GM10847 (cell line): ENCODE results near the gene MPST.

ENCODE experiments used
- POLR2A ChIP-seq: IDR thresholded peaks from 2 replicates; pipeline ENCODE4 v1.6.1; 2011; ENCODE audit not compliant: insufficient read length; ENCODE audit errors: extremely low read depth

The MPST gene

DNA sequence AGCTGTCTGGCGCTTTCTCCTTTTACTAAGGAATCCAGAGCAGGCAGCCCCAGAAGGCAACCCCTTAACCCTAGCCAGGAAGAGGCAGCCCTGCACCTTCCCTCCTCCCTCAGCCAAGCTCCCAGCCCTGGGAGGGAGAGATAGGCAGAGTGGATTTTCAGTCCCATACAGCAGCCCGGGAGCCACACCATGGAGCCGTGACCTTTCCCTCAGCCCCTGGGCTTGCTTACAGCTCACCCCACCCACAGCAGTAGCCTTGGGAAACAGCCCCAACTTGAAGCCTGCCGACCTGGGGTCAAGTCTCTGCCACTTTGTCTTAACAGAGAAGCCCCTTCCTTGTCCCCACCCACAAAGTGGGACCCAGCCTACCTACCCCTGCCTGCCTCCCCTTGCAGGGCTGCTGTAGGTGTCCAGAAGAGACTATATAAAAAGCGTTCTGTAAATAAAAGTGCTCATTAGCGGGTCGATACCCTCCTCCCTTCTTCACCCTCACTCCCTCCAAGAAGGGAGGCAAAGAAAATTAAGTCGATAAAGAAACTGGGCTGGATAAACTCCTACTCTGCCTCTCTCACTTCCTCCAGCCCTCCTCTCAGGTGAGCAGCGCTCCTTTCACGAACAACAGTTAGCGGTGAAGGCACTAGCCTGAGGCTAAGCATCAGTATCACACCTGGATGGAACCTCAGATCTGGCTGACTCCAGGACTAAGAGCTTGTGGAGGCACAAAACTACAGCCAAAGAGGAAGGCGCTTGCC is 4.5 kb upstream of the MPST start:
- no peak for TF ChIP-seq POLR2A

- no peak for TF ChIP-seq POLR2A
Observed at GRCh38 chr22:37015587-37015878, 4.0 kb upstream of the MPST start.

- TF ChIP-seq POLR2A: no peak
Observed at GRCh38 chr22:37016134-37016910, 3.2 kb upstream of the MPST start.

GRCh38 chr22:37017356-37017755 is 2.2 kb upstream of the MPST start:
- no peak for TF ChIP-seq POLR2A

DNA sequence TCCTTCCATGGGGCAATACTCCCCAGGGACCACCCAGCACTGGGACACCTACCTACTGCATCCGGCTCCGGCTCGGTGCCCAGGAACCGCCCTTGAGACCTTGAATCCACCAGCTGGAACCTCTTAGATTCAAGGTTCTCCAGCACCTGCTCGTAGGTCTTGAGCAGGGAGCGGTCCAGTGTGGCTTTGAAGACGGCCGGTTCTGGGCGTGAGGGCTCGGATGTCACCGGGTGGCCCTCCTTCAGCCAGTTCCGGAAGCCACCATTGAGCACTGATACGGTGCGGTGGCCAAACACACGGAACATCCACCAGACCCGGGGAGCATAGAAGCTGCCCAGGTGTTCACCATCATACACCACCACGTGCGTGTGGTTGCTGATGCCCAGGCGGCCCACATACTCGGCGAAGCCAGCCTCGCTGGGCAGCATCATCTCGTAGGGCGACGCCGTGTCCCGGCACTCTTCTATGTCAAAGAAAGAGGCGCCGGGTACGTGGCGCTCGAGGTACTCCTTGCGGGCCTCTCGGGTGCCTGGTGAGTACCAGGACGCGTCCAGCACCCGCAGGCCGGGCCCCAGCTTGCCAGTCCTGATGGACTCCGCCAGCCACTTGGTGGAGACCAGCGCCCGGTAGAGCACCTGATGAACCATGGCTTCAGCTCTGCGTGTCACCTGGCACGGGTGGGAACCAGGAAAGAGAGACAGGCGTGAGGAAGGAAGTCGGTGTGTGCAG is 1.3 kb upstream of the MPST start:
- no peak for TF ChIP-seq POLR2A

- TF ChIP-seq POLR2A: no peak
Observed at GRCh38 chr22:37018815-37019308, 680 bp upstream of the MPST start.

GRCh38 chr22:37020192-37020479 is 594 bp downstream of the MPST start:
- no peak for TF ChIP-seq POLR2A

GRCh38 chr22:37021041-37021440 is 1.5 kb downstream of the MPST start:
- no peak for TF ChIP-seq POLR2A

DNA sequence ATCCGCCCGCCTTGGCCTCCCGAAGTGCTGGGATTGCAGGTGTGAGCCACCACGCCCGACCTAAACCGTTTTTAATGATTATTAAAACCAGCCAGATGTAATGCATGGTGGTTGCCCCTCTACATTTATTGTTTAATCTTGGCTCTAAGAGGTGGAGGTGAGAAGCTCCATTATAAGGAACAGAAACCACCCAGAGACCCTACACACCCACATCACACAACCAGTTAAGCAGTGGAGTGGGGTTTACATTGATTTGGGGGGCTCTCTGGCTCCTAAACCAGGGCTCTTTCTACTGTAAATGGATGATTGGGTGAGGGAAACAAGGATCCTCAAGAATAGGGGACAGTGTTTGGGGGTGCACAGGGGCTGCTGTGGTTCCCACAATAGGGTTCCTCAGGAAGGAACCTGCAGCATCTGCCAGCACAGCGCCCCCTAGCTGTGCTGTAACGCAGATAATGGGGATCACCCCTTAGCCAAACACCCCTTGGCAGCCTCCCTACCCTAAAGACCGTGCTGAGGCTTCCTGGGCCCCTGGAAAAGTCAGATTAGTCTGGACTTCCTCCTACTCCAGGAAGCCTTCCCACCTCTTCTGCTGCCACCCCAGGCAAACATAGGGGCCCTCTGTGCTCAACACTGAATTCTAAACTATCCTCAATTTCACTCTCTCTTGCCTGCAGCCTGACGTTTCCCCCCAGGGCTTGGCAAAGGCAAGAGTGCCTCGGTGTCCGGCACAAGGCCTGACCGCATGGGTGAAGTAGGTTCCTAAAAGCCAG is 2.4 kb downstream of the MPST start:
- no peak for TF ChIP-seq POLR2A

- no peak for TF ChIP-seq POLR2A
Observed at GRCh38 chr22:37022483-37023337, 3.2 kb downstream of the MPST start.

- no peak for TF ChIP-seq POLR2A
Observed at GRCh38 chr22:37023743-37024338, 4.3 kb downstream of the MPST start.

GRCh38 chr22:37024339-37025157 is 5.0 kb downstream of the MPST start:
- no peak for TF ChIP-seq POLR2A

DNA sequence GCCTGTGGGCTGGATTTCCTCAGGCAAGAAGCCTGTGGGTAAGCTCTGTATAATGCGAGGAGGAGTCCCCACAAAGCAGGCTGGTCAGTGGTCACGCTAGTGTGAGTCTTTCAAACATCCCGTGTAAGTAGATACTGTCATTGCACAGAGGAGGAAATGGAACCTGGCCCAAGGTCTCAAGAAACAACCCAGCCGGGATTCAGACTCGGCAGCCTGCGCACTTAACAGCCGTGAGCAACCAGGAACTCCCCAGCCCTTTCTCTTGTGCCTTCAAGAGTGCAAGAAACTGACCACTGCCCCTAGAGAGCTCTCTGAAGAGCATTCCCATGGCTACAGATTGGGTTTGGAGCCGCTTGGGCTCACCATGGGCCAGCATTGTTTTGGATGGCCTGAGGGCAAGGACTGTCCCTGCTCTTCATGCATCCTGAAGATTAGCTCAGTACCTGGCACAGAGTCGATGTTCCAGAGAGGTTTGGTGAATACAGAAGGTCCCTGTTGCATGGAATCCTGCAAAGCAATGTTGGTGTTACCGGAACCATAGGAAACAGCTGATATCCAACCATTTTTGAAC is 6.0 kb downstream of the MPST start:
- TF ChIP-seq POLR2A: no peak
